ENCODE measurements around the gene TM9SF4. TPM values are rescaled to one million over a fixed set of nuclear protein-coding genes. Genes with fewer than 3 reads are reported as not detected.

The TM9SF4 gene
- total RNA-seq, 2 experiments from 2014 or later: 22.4 to 24.5 TPM

DNA sequence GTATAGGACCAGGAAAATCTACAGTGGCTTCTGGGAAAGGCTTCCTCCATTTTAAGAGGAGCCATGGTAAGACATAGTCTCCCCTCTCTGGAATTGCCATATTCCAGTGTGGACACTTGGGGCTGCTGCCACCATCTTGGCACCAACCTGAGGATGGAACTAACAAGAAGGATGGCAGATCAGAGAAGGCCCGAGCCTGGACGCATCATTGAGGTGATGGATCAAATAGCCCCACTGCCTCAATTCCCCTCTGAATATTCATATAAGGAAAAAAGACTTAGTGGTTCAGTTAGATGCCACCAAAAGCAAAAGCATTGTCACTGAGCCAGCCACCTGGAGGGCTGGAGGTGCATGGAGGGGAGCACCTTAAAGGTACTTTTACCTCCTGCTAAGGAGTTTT lies 72.1 kb downstream of the TM9SF4 start:
- intact Hi-C loops (cut with DNase I, micrococcal nuclease): no loop called here
- POLR2A ChIA-PET: no interaction called here

DNA sequence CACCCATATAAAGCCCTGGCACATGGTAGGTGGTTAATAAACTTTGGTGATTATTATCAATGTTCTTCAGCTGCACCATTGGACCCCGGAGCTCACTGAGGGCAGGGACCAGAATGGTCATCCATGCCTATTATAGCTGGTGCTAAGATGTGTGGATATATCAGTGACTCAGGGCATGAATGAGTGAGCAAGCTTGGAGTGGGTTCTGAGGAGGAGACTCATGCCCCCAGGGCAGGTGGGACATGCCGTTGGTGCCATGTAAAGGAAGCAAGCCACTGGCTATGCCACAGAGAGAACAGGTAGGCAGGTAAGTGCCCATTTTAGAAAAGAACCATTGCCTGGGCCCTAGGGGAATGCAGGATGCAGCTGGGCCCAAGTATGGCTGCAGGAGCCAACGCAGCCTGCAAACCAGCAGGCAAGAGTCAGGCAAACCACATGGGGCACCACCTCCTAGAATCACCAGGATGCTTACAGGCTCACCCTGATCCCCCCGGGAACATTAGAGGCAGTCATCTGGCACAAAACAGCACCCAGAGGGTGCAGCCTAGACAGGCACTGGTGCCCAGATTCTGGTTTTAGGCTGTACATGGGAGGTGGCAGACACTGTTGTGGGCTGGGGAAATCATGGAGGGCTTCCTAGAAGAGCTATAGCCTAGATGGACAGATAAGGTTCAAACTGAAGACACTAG lies 74.6 kb downstream of the TM9SF4 start:
- no peak for DNase-seq
- no peaks in the 10 kb centered on the region for H3K9me3 Mint-ChIP-seq
- H3K27ac ChIP-seq (ENCODE audit: low read depth in 1 of 2, low read length in 2 of 2): no peak overlapping the region
- TF ChIP-seq, protein P1, sequence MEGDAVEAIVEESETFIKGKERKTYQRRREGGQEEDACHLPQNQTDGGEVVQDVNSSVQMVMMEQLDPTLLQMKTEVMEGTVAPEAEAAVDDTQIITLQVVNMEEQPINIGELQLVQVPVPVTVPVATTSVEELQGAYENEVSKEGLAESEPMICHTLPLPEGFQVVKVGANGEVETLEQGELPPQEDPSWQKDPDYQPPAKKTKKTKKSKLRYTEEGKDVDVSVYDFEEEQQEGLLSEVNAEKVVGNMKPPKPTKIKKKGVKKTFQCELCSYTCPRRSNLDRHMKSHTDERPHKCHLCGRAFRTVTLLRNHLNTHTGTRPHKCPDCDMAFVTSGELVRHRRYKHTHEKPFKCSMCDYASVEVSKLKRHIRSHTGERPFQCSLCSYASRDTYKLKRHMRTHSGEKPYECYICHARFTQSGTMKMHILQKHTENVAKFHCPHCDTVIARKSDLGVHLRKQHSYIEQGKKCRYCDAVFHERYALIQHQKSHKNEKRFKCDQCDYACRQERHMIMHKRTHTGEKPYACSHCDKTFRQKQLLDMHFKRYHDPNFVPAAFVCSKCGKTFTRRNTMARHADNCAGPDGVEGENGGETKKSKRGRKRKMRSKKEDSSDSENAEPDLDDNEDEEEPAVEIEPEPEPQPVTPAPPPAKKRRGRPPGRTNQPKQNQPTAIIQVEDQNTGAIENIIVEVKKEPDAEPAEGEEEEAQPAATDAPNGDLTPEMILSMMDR (IDR thresholded peaks at IDR 0.05): no peak
- H3K27ac Mint-ChIP-seq: no peak overlapping the region
- intact Hi-C loops (cut with DNase I, micrococcal nuclease): no loop called here
- no peak for ATAC-seq (ENCODE audit: poor library complexity)
- H3K4me1 ChIP-seq (ENCODE audit: insufficient read depth, low read length): peaks cover 12% of the 10 kb centered on the region
- H3K27me3 ChIP-seq (ENCODE audit: control insufficient read depth in 1 of 2, insufficient read depth in 2 of 2, low read length in 2 of 2): no peaks in the 10 kb centered on the region
- no peaks in the 10 kb centered on the region for H3K9me3 ChIP-seq (ENCODE audit: control insufficient read depth in 1 of 2, insufficient read depth in 1 of 2, low read length in 2 of 2)
- no peak overlapping the region for H3K4me3 Mint-ChIP-seq
- no peaks in the 10 kb centered on the region for H3K36me3 Mint-ChIP-seq (ENCODE audit: low read depth)
- H3K36me3 ChIP-seq (ENCODE audit: insufficient read depth, low read length): no peaks in the 10 kb centered on the region
- H3K27me3 Mint-ChIP-seq: no peaks in the 10 kb centered on the region
- H3K4me1 Mint-ChIP-seq (ENCODE audit: low read depth): peaks cover 8% of the 10 kb centered on the region
- no peak overlapping the region for H3K4me3 ChIP-seq (ENCODE audit: low read length)
- CTCF ChIA-PET: no interaction called here
- POLR2A ChIA-PET: no interaction called here

More for the DNA sequence above, 72.1 kb downstream of the TM9SF4 start:
- Mint-ChIP-seq H3K4me3 (no peak overlapping the region), H3K27ac (no peak overlapping the region), H3K36me3 (ENCODE audit: low read depth) (no peaks in the 10 kb centered on the region), H3K4me1 (ENCODE audit: low read depth) (no peaks in the 10 kb centered on the region), H3K9me3 (no peaks in the 10 kb centered on the region), H3K27me3 (no peaks in the 10 kb centered on the region)
- DNase-seq: no peak
- Histone ChIP-seq H3K4me3 (ENCODE audit: low read length) (no peak overlapping the region), H3K27me3 (ENCODE audit: control insufficient read depth in 1 of 2, insufficient read depth in 2 of 2, low read length in 2 of 2) (no peaks in the 10 kb centered on the region), H3K9me3 (ENCODE audit: control insufficient read depth in 1 of 2, insufficient read depth in 1 of 2, low read length in 2 of 2) (no peaks in the 10 kb centered on the region), H3K36me3 (ENCODE audit: insufficient read depth, low read length) (no peaks in the 10 kb centered on the region), H3K27ac (ENCODE audit: low read depth in 1 of 2, low read length in 2 of 2) (no peak overlapping the region), H3K4me1 (ENCODE audit: insufficient read depth, low read length) (no peaks in the 10 kb centered on the region)
- CTCF ChIA-PET: no interaction called here
- ATAC-seq (ENCODE audit: poor library complexity): no peak
- TF ChIP-seq, protein P1 (IDR thresholded peaks at IDR 0.05): no peak

DNA sequence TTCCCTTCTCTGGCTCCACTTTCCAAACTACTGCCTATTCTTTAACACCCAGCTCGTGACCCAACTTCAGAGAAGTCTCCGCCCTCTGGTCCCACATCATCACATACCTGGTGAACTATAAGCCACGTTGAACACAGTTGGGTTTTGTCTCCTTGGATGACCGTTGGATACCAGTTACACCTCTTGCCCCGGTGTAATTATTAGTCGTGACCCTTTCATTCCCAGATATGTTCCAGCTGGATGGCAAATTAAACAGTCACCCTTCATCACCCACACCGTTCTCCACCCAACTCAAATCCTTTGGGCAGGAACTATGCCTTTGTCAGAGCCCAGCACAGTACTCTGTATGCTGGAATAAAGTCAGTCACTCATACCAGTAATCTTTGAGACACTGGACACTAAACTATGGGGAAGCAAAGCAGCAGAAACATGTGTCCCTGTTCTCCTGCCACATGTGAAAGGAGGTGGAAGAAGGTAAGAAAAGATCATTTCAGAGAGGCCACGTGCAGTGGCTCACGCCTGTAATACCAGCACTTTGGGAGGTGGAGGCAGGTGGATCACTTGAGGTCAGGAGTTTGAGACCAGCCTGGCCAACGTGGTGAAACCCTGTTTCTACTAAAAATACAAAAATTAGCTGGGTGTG lies 75.6 kb downstream of the TM9SF4 start:
- Mint-ChIP-seq H3K4me1 (ENCODE audit: low read depth) (peaks cover 15% of the 10 kb centered on the region), H3K9me3 (no peaks in the 10 kb centered on the region), H3K27me3 (no peaks in the 10 kb centered on the region), H3K4me3 (no peak overlapping the region), H3K27ac (no peak overlapping the region), H3K36me3 (ENCODE audit: low read depth) (no peaks in the 10 kb centered on the region)
- H3K9me3 ChIP-seq (ENCODE audit: control insufficient read depth in 1 of 2, insufficient read depth in 1 of 2, low read length in 2 of 2): no peaks in the 10 kb centered on the region
- TF ChIP-seq, protein P1 (IDR thresholded peaks at IDR 0.05): no peak
- POLR2A ChIA-PET: no interaction called here
- no peak overlapping the region for H3K4me3 ChIP-seq (ENCODE audit: low read length)
- no peaks in the 10 kb centered on the region for H3K27me3 ChIP-seq (ENCODE audit: control insufficient read depth in 1 of 2, insufficient read depth in 2 of 2, low read length in 2 of 2)
- no peak overlapping the region for H3K27ac ChIP-seq (ENCODE audit: low read depth in 1 of 2, low read length in 2 of 2)
- H3K4me1 ChIP-seq (ENCODE audit: insufficient read depth, low read length): peaks cover 19% of the 10 kb centered on the region
- CTCF ChIA-PET: no interaction called here
- intact Hi-C loops (cut with DNase I, micrococcal nuclease): no loop called here
- ATAC-seq (ENCODE audit: poor library complexity): no peak
- DNase-seq: no peak
- H3K36me3 ChIP-seq (ENCODE audit: insufficient read depth, low read length): no peaks in the 10 kb centered on the region

All from CD4-positive, alpha-beta T cell (primary cell).